Prostate gland (tissue), 2 donors: Measurements from ENCODE around the gene WTAP. TPM values are rescaled to one million over a fixed set of nuclear protein-coding genes. Genes with fewer than 3 reads are reported as not detected.
"Not testable (repeated sequence)": the region's sequence is repeated elsewhere in the genome, so short reads cannot be mapped to it uniquely, and the experiment has no call there.

Source experiments
- DNase-seq: peaks from one replicate; pipeline ENCODE4 v3.0.0-alpha.2; 2019; ENCODE audit warnings: low spot score
- H3K27ac ChIP-seq, 2 donors: fragments of 200-600 bp; sonication (generic); 2 replicates each; pipeline ENCODE4 v1.5.1; 2017 to 2019
- H3K27me3 ChIP-seq: fragments of 200-600 bp; sonication (generic); replicated peaks from 2 replicates; pipeline ENCODE4 v1.5.1; 2019; ENCODE audit not compliant: insufficient read depth
- H3K36me3 ChIP-seq, 2 donors: fragments of 200-600 bp; sonication (generic); 1 replicate in 1 of 2; 2 replicates in 1 of 2; pipeline versions ENCODE4 v1.5.1 to v1.8.1; 2017 to 2019
- H3K4me1 ChIP-seq: fragments of 200-600 bp; sonication (generic); replicated peaks from 2 replicates; pipeline ENCODE4 v1.5.1; 2019
- H3K4me3 ChIP-seq, 2 donors: fragments of 200-600 bp; sonication (generic); 2 replicates each; pipeline ENCODE4 v1.5.1; 2017 to 2019
- H3K9me3 ChIP-seq: fragments of 200-600 bp; sonication (generic); 2 replicates; pipeline ENCODE4 v1.5.1; 2017
- CTCF ChIP-seq, 4 experiments: fragments of 200-600 bp in 2 of 4; fragments of 450-650 bp in 2 of 4; sonication (generic) in 2 of 4; IDR thresholded peaks; 1 replicate in 3 of 4; 2 replicates in 1 of 4; pipeline ENCODE4 v1.5.1; 2016 to 2019; ENCODE audit warnings: antibody characterized with exemption in 4 of 4, mild to moderate bottlenecking in 2 of 4, moderate library complexity in 2 of 4
- POLR2A ChIP-seq: fragments of 450-650 bp; IDR thresholded peaks from one replicate; pipeline ENCODE4 v1.6.1; 2016; ENCODE audit warnings: antibody characterized with exemption, mild to moderate bottlenecking
- POLR2AphosphoS5 ChIP-seq: sonication (generic); formaldehyde crosslinking; IDR thresholded peaks from one replicate; pipeline ENCODE4 v1.6.1; 2017; ENCODE audit warnings: antibody characterized with exemption
- WGBS: methylation state at CpG from one replicate; pipeline ENCODE4 v1.1.5; 2018; 5-methylcytosine and 5-hydroxymethylcytosine counted together
- intact Hi-C: fragments of 100-400 bp; cut with DNase I; formaldehyde crosslinking; loops from one replicate; pipeline ENCODE4 v1.14.2; 2022
- total RNA-seq, 2 donors: library from RNA; depleted of rRNA; stranded (reverse); fragments of >200 nt; gene quantifications; one replicate each; pipeline ENCODE4 v1.1.0, GENCODE V29; 2016

The WTAP gene
- total RNA-seq, 2 donors from 2014 or later, result 84.1 to 99.3 TPM

DNA sequence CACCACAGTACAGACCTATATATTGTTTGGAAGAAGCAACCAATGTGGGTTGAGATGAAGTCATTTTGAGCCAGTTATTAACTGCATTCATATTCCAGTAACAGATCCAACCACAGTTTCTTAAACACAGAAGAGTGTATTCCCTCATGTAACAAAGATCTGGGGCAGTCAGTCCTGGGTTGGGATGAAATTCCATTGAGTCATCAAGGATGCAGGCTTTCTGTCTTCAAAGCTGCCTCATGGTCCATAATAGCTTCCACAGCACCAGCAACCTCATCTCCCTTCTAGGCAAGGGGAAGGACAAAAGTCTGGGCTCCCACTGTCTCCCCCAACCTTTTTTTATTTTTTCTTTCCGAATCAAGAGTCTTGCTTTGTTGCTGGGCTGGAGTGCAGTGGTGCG, 31.3 kb upstream of the WTAP start:
- no peaks in the 10 kb centered on the region for H3K27me3 ChIP-seq
- no peaks in the 10 kb centered on the region for H3K9me3 ChIP-seq
- H3K4me1 ChIP-seq, result peaks cover 14% of the 10 kb centered on the region
- WGBS, result 100% methylated on average over 2 of the region's 2 CpGs
- no peak overlapping the region for H3K27ac ChIP-seq
- H3K36me3 ChIP-seq, result no peaks in the 10 kb centered on the region
- TF ChIP-seq CTCF (IDR thresholded peaks at IDR 0.05), result no peak
- no peak for TF ChIP-seq POLR2A
- TF ChIP-seq POLR2AphosphoS5, result no peak
- DNase-seq, result no peak
- H3K4me3 ChIP-seq, result no peak overlapping the region
- intact Hi-C loops, result no loop called here

- intact Hi-C loops, result no loop called here
- no peaks in the 10 kb centered on the region for H3K27me3 ChIP-seq
- WGBS, result 47% methylated on average over 1 of the region's 1 CpG
- no peak for DNase-seq
- H3K9me3 ChIP-seq, result no peaks in the 10 kb centered on the region
- no peak overlapping the region for H3K4me3 ChIP-seq
- no peaks in the 10 kb centered on the region for H3K4me1 ChIP-seq
- TF ChIP-seq POLR2A, result no peak
- no peak for TF ChIP-seq CTCF (IDR thresholded peaks at IDR 0.05)
- no peak for TF ChIP-seq POLR2AphosphoS5
- H3K27ac ChIP-seq, result peak overlapping the region in 1 of 2 donors; percentile 47
- H3K36me3 ChIP-seq, result no peaks in the 10 kb centered on the region
Measured at GRCh38 chr6:159700970-159701369, 26.3 kb upstream of the WTAP start.

DNA sequence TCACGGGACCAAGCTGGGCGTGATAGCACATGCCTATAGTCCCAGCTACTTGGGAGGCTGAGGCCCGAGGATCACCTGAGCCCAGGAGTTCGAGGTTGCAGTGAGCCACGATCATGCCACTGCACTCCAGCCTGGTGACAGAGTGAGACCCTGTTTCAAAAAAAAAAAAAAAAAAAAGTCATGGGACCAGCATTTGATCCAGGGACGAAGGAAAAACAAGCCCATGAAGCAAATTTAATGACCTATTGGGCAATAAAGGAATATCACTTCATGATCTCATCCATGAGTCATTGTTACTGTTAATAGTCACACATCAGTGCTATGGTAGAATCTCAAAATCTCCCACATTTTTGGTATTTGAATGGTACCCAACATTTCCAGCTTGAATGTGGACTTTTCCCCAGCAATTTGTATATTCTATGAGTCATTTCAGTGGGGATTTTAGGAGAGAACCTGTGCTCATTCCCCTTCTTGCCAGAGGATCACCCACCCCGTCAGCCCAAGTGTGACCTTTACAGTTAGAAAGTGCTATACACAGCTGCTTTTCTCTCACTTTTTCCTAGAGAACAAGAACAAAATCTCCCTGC, 25.8 kb upstream of the WTAP start:
- H3K4me1 ChIP-seq, result no peaks in the 10 kb centered on the region

DNA sequence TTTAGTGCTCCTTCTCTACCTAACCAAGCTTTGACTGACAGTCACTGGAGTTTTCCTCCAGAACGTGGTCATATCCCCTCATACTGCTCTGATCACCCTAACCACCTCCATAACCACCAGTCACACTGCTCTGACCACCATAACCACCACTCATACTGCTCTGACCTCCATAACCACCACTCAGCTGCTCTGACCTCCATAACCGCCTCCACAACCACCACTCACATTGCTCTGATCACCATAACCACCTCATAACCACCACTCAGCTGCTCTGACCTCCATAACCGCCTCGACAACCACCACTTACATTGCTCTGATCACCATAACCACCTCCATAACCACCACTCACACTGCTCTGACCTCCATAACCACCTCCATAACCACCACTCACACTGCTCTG, 16.7 kb upstream of the WTAP start:
- intact Hi-C loops, H3K9me3 ChIP-seq, H3K36me3 ChIP-seq, DNase-seq, H3K4me1 ChIP-seq, H3K4me3 ChIP-seq, H3K27ac ChIP-seq, H3K27me3 ChIP-seq: not testable (repeated sequence)
- 83% methylated on average over 4 of the region's 4 CpGs for WGBS

More for the DNA sequence above, 25.8 kb upstream of the WTAP start:
- intact Hi-C loops, result no loop called here
- 68% methylated on average over 7 of the region's 7 CpGs for WGBS
- no peaks in the 10 kb centered on the region for H3K27me3 ChIP-seq
- H3K4me3 ChIP-seq, result no peak overlapping the region
- no peak for DNase-seq
- no peaks in the 10 kb centered on the region for H3K9me3 ChIP-seq
- peak overlapping the region; percentile 16 to 47 for H3K27ac ChIP-seq
- TF ChIP-seq POLR2A (no peak), POLR2AphosphoS5 (peak; percentile 74)
- H3K36me3 ChIP-seq, result no peaks in the 10 kb centered on the region

DNA sequence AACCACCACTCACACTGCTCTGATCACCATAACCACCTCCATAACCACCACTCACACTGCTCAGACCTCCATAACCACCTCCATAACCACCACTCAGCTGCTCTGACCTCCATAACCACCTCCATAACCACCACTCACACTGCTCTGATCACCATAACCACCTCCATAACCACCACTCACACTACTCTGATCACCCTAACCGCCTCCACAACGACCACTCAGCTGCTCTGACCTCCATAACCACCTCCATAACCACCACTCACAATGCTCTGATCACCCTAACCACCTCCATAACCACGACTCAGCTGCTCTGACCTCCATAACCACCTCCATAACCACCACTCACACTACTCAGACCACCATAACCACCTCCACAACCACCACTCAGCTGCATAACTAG, 14.9 kb upstream of the WTAP start:
- H3K27ac ChIP-seq, H3K27me3 ChIP-seq, H3K4me1 ChIP-seq, H3K9me3 ChIP-seq, DNase-seq, intact Hi-C loops, H3K4me3 ChIP-seq, H3K36me3 ChIP-seq: not testable (repeated sequence)
- WGBS, result 86% methylated on average over 3 of the region's 3 CpGs

GRCh38 chr6:159713984-159714383, 13.3 kb upstream of the WTAP start:
- Histone ChIP-seq H3K4me1 (peaks cover 3% of the 10 kb centered on the region), H3K4me3 (no peak overlapping the region), H3K36me3 (no peaks in the 10 kb centered on the region), H3K27ac (no peak overlapping the region), H3K9me3 (no peaks in the 10 kb centered on the region), H3K27me3 (no peaks in the 10 kb centered on the region)
- intact Hi-C loops, result no loop called here
- 93% methylated on average over 7 of the region's 7 CpGs for WGBS
- TF ChIP-seq POLR2AphosphoS5 (no peak), POLR2A (no peak), CTCF (IDR thresholded peaks at IDR 0.05) (no peak)
- DNase-seq, result no peak
